Measurements from ENCODE around the gene STX1B.
A peak's percentile ranks its signal among the peaks of the same experiment; 100 is the strongest.

Gene STX1B

GRCh38 chr16:31006589-31006988 lies 3.8 kb downstream of the STX1B start:
- DNase-seq: no peak

GRCh38 chr16:31006086-31006385 lies 4.4 kb downstream of the STX1B start:
- DNase-seq: no peak
- no peak for TF ChIP-seq POLR2A (IDR thresholded peaks at IDR 0.05; ENCODE audit: low read length)
- TF ChIP-seq GATA1 (IDR thresholded peaks at IDR 0.05; ENCODE audit: low read depth, low read length): no peak

More at GRCh38 chr16:31006589-31006988, 3.8 kb downstream of the STX1B start:
- TF ChIP-seq GATA1 (IDR thresholded peaks at IDR 0.05; ENCODE audit: low read depth, low read length) (no peak), POLR2A (IDR thresholded peaks at IDR 0.05; ENCODE audit: low read length) (no peak)

GRCh38 chr16:31005350-31006085 lies 4.9 kb downstream of the STX1B start:
- TF ChIP-seq GATA1 (IDR thresholded peaks at IDR 0.05; ENCODE audit: low read depth, low read length): no peak
- TF ChIP-seq POLR2A (IDR thresholded peaks at IDR 0.05; ENCODE audit: low read length): no peak
- no peak for DNase-seq

GRCh38 chr16:31004658-31005057 lies 5.8 kb downstream of the STX1B start:
- no peak for TF ChIP-seq POLR2A (IDR thresholded peaks at IDR 0.05; ENCODE audit: low read length)
- no peak for TF ChIP-seq GATA1 (IDR thresholded peaks at IDR 0.05; ENCODE audit: low read depth, low read length)
- DNase-seq: no peak

GRCh38 chr16:31003744-31004143 lies 6.7 kb downstream of the STX1B start:
- TF ChIP-seq POLR2A (IDR thresholded peaks at IDR 0.05; ENCODE audit: low read length): no peak
- TF ChIP-seq GATA1 (IDR thresholded peaks at IDR 0.05; ENCODE audit: low read depth, low read length): no peak
- no peak for DNase-seq

- TF ChIP-seq GATA1 (IDR thresholded peaks at IDR 0.05; ENCODE audit: low read depth, low read length) (no peak), POLR2A (IDR thresholded peaks at IDR 0.05; ENCODE audit: low read length) (no peak)
These were observed 7.5 kb downstream of the STX1B start for GRCh38 chr16:31002862-31003341.

GRCh38 chr16:31002250-31002700 lies 8.2 kb downstream of the STX1B start:
- no peak for TF ChIP-seq GATA1 (IDR thresholded peaks at IDR 0.05; ENCODE audit: low read depth, low read length)
- TF ChIP-seq POLR2A (IDR thresholded peaks at IDR 0.05; ENCODE audit: low read length): no peak
- no peak for DNase-seq

More at GRCh38 chr16:31002862-31003341, 7.5 kb downstream of the STX1B start:
- no peak for DNase-seq

- TF ChIP-seq POLR2A (IDR thresholded peaks at IDR 0.05; ENCODE audit: low read length): no peak
- TF ChIP-seq GATA1 (IDR thresholded peaks at IDR 0.05; ENCODE audit: low read depth, low read length): no peak
These were observed 8.8 kb downstream of the STX1B start for GRCh38 chr16:31001507-31002249.

GRCh38 chr16:31000671-31001382 lies 9.6 kb downstream of the STX1B start:
- TF ChIP-seq GATA1 (IDR thresholded peaks at IDR 0.05; ENCODE audit: low read depth, low read length) (no peak), POLR2A (IDR thresholded peaks at IDR 0.05; ENCODE audit: low read length) (no peak)
- no peak for DNase-seq

More at GRCh38 chr16:31001507-31002249, 8.8 kb downstream of the STX1B start:
- peak in 1 of 2 experiments; percentile 55 for DNase-seq

- TF ChIP-seq GATA1 (IDR thresholded peaks at IDR 0.05; ENCODE audit: low read depth, low read length) (no peak), POLR2A (IDR thresholded peaks at IDR 0.05; ENCODE audit: low read length) (no peak)
- DNase-seq: no peak
These were observed 11.3 kb downstream of the STX1B start for GRCh38 chr16:30998852-30999761.

- no peak for TF ChIP-seq POLR2A (IDR thresholded peaks at IDR 0.05; ENCODE audit: low read length)
- no peak for TF ChIP-seq GATA1 (IDR thresholded peaks at IDR 0.05; ENCODE audit: low read depth, low read length)
- DNase-seq: no peak
These were observed 12.4 kb downstream of the STX1B start for GRCh38 chr16:30997725-30998711.
